Measurements from ENCODE around the gene PRSS22. TPM values are rescaled to one million over a fixed set of nuclear protein-coding genes. Genes with fewer than 3 reads are reported as not detected.

The PRSS22 gene
- total RNA-seq, 2 experiments from 2014 or later: not detected

DNA sequence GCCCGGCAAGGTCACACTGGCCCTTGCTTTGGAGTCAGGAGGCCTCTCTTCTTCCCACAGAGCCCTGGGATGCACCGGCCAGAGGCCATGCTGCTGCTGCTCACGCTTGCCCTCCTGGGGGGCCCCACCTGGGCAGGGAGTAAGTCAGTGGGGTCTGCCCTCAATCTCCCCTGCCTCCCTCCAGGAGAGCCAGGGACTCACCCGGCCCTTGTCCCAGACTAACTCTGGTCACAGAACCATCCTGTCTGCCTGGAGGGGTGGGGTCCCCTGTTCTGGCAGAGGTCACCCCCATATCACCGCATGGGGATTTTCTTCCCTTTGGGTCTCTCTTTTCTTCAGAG is 27.6 kb downstream of the PRSS22 start:
- DNase-seq (ENCODE audit: low spot score): no peak
- Histone ChIP-seq H2AFZ (ENCODE audit: low read length) (no peak overlapping the region), H3K4me1 (ENCODE audit: insufficient read depth, low read length, poor library complexity, severe bottlenecking) (no peaks in the 10 kb centered on the region), H3K9me3 (ENCODE audit: low read length) (no peaks in the 10 kb centered on the region), H3K36me3 (ENCODE audit: insufficient read depth, low read length) (no peaks in the 10 kb centered on the region), H3K4me3 (ENCODE audit: low read depth, low read length, poor library complexity, severe bottlenecking) (no peak overlapping the region), H3K27ac (ENCODE audit: low read depth, low read length, poor library complexity, severe bottlenecking) (no peak overlapping the region), H4K20me1 (ENCODE audit: insufficient read depth, low read length) (no peaks in the 10 kb centered on the region), H3K9me2 (ENCODE audit: insufficient read depth, low read length) (no peaks in the 10 kb centered on the region), H3K4me2 (ENCODE audit: low read length) (no peak overlapping the region), H3K79me2 (ENCODE audit: insufficient read depth, low read depth, low read length) (no peaks in the 10 kb centered on the region)
- intact Hi-C loops (cut with micrococcal nuclease; ENCODE audit: unreplicated experiment): no loop called here
- TF ChIP-seq EZH2phosphoT487 (IDR thresholded peaks at IDR 0.05; ENCODE audit: borderline replicate concordance, low read depth, low read length): no peak
- TF ChIP-seq, protein P1, sequence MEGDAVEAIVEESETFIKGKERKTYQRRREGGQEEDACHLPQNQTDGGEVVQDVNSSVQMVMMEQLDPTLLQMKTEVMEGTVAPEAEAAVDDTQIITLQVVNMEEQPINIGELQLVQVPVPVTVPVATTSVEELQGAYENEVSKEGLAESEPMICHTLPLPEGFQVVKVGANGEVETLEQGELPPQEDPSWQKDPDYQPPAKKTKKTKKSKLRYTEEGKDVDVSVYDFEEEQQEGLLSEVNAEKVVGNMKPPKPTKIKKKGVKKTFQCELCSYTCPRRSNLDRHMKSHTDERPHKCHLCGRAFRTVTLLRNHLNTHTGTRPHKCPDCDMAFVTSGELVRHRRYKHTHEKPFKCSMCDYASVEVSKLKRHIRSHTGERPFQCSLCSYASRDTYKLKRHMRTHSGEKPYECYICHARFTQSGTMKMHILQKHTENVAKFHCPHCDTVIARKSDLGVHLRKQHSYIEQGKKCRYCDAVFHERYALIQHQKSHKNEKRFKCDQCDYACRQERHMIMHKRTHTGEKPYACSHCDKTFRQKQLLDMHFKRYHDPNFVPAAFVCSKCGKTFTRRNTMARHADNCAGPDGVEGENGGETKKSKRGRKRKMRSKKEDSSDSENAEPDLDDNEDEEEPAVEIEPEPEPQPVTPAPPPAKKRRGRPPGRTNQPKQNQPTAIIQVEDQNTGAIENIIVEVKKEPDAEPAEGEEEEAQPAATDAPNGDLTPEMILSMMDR (conservative IDR thresholded peaks at IDR 0.05; ENCODE audit: low read length): no peak
- POLR2A ChIA-PET: no interaction called here
- BruUV-seq (replicated peaks): no TSS peak
- CTCF ChIA-PET (ENCODE audit: unreplicated experiment): no interaction called here

DNA sequence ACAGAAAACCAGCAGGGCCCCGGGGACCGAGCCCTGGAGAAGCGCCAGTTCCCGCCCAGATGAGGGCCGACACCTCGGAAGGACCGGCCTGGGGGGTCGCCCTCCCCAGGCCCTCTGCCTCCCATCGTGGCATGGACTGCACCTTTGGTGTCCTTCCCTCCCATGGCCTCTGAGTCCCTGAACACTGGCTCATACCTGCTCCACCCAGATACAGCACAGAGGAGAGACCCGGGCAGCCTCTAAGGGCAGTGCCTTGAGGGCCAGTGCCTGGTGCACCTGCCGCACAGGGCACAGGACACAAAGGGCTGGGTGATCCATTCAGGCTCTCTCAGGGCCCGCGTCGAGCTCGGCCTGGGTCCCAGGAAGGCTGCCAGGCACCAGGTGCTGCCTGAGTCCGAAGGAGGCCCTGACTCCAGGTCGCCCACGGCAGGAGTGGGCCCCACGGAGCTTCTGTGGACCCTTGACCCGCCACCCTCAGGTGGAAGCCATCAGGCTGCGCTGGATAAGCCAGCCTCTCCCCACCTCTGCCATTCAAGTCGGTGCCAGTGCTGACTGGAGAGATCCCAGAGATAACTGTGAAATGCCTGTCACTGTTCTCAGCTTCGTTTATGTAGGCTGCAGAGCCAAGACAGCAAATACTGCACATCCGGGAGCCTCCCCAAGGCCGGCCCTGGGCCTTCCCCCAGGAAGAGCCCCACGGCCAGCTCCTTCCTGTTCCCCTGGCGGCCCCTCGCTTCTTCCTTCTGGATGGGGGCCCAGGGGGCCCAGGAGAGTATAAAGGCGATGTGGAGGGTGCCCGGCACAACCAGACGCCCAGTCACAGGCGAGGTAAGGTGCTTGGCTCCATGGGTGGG is 28.2 kb downstream of the PRSS22 start, which contains the start of gene ZG16B:
TSS of gene ZG16B (plus strand) at position 803 of the 854 bp plus-strand sequence. CDS start 139 bp downstream, outside the sequence.
- Histone ChIP-seq H3K79me2 (ENCODE audit: insufficient read depth, low read depth, low read length) (no peaks in the 10 kb centered on the region), H3K4me1 (ENCODE audit: insufficient read depth, low read length, poor library complexity, severe bottlenecking) (no peaks in the 10 kb centered on the region), H3K27ac (ENCODE audit: low read depth, low read length, poor library complexity, severe bottlenecking) (no peak within 1 kb of the TSS), H3K4me3 (ENCODE audit: low read depth, low read length, poor library complexity, severe bottlenecking) (no peak within 1 kb of the TSS), H3K9me2 (ENCODE audit: insufficient read depth, low read length) (no peaks in the 10 kb centered on the region), H3K36me3 (ENCODE audit: insufficient read depth, low read length) (no peaks in the 10 kb centered on the region), H3K9me3 (ENCODE audit: low read length) (no peaks in the 10 kb centered on the region), H4K20me1 (ENCODE audit: insufficient read depth, low read length) (no peaks in the 10 kb centered on the region), H2AFZ (ENCODE audit: low read length) (no peak within 1 kb of the TSS), H3K4me2 (ENCODE audit: low read length) (no peak within 1 kb of the TSS)
- DNase-seq (ENCODE audit: low spot score): no peak
- TF ChIP-seq EZH2phosphoT487 (IDR thresholded peaks at IDR 0.05; ENCODE audit: borderline replicate concordance, low read depth, low read length): no peak
- TF ChIP-seq, protein P1 (conservative IDR thresholded peaks at IDR 0.05; ENCODE audit: low read length): no peak
- no TSS peak for BruUV-seq (replicated peaks)
- intact Hi-C loops (cut with micrococcal nuclease; ENCODE audit: unreplicated experiment): no loop called here
- CTCF ChIA-PET (ENCODE audit: unreplicated experiment): no interaction called here
- POLR2A ChIA-PET: no interaction called here

DNA sequence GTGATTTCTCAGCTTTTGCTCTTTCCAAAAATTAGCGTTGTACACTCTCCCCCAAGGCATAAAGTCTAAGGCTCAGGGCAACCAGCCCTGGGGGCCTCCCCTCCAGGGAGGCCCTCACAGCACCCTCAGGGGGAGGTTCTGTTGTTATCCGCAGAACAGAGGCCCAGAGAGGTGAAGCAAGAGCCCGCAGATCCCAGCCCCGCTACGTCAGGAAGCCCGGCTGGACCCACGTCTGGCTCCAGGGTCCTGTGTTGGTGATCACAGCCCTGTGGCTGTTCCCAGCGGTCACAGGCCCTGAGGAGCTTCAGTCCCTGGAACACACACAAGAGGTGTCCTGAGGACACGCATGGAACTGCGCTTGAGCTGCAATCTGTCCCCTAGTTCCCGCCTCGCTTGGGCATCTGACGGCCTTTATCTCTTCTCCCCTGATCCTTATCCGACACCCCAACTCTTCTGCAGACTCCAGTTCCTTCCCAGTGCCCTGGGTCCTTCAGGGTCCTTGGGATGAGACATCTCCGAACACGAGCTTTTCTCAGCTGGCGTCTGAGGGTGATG is 29.0 kb downstream of the PRSS22 start:
- CTCF ChIA-PET (ENCODE audit: unreplicated experiment): no interaction called here
- TF ChIP-seq, protein P1 (conservative IDR thresholded peaks at IDR 0.05; ENCODE audit: low read length): no peak
- TF ChIP-seq EZH2phosphoT487 (IDR thresholded peaks at IDR 0.05; ENCODE audit: borderline replicate concordance, low read depth, low read length): no peak
- no peak overlapping the region for H3K4me2 ChIP-seq (ENCODE audit: low read length)

More for the DNA sequence above, 29.0 kb downstream of the PRSS22 start:
- DNase-seq (ENCODE audit: low spot score): no peak
- H3K27ac ChIP-seq (ENCODE audit: low read depth, low read length, poor library complexity, severe bottlenecking): no peak overlapping the region
- H3K36me3 ChIP-seq (ENCODE audit: insufficient read depth, low read length): no peaks in the 10 kb centered on the region
- H4K20me1 ChIP-seq (ENCODE audit: insufficient read depth, low read length): no peaks in the 10 kb centered on the region
- no peaks in the 10 kb centered on the region for H3K4me1 ChIP-seq (ENCODE audit: insufficient read depth, low read length, poor library complexity, severe bottlenecking)
- no peaks in the 10 kb centered on the region for H3K9me2 ChIP-seq (ENCODE audit: insufficient read depth, low read length)
- POLR2A ChIA-PET: interaction anchor here (0.5 kb wide), 1 partner anchor 39 kb away, joined by 5 read pairs; no protein-coding TSS in a partner anchor
- H3K79me2 ChIP-seq (ENCODE audit: insufficient read depth, low read depth, low read length): no peaks in the 10 kb centered on the region
- intact Hi-C loops (cut with micrococcal nuclease; ENCODE audit: unreplicated experiment): no loop called here
- BruUV-seq (replicated peaks): no TSS peak
- no peaks in the 10 kb centered on the region for H3K9me3 ChIP-seq (ENCODE audit: low read length)
- H3K4me3 ChIP-seq (ENCODE audit: low read depth, low read length, poor library complexity, severe bottlenecking): no peak overlapping the region
- no peak overlapping the region for H2AFZ ChIP-seq (ENCODE audit: low read length)
